Right lobe of liver (tissue), 4 donors: ENCODE data around the gene LMBR1.

Experiments used
- CTCF ChIP-seq, 4 donors: fragments of 200-600 bp in 3 of 4; fragments of 450-650 bp in 1 of 4; IDR thresholded peaks; one replicate each; pipeline versions ENCODE4 v1.5.1 to v1.8.0; 2016 to 2022; ENCODE audit warnings: antibody characterized with exemption in 4 of 4, mild to moderate bottlenecking in 2 of 4
- POLR2A ChIP-seq: fragments of 450-650 bp; IDR thresholded peaks from one replicate; pipeline ENCODE4 v1.6.1; 2017; ENCODE audit warnings: antibody characterized with exemption, mild to moderate bottlenecking
- donor health status: DM: no; HTN: no; CAD: no.
- donor health status: DM: no; HTN: no; CAD: no.
- donor health status: DM: no; HTN: yes; CAD: no.

GRCh38 chr7:156829669-156830336, 63.2 kb downstream of the LMBR1 start:
- TF ChIP-seq CTCF (IDR thresholded peaks at IDR 0.05) (no peak), POLR2A (no peak)
